Adrenal gland (tissue), 12 donors: Measurements from ENCODE around the gene BPIFB2. TPM values are rescaled to one million over a fixed set of nuclear protein-coding genes. Genes with fewer than 3 reads are reported as not detected.

Experiments used
- DNase-seq, 7 donors: peaks; one replicate each; pipeline ENCODE4 v3.0.0-alpha.2; 2019 to 2020
- H3K27ac ChIP-seq, 5 donors: fragments of 200-600 bp; sonication (generic) in 4 of 5; 1 replicate in 3 of 5; 2 replicates in 2 of 5; pipeline versions ENCODE4 v1.5.1 to v1.8.0; 2016 to 2020; ENCODE audit warnings: mild to moderate bottlenecking in 1 of 5
- H3K27me3 ChIP-seq: fragments of 200-600 bp; 2 replicates; pipeline ENCODE4 v1.8.0; 2021
- H3K36me3 ChIP-seq, 2 donors: fragments of 200-600 bp; replicated peaks in 1 of 2; 1 replicate in 1 of 2; 2 replicates in 1 of 2; pipeline versions ENCODE4 v1.5.1 to v1.8.0; 2018 to 2022
- H3K4me1 ChIP-seq, 2 donors: fragments of 200-600 bp; replicated peaks in 1 of 2; 1 replicate in 1 of 2; 2 replicates in 1 of 2; pipeline versions ENCODE4 v1.5.1 to v1.8.0; 2018 to 2021
- H3K4me3 ChIP-seq, 4 donors: fragments of 200-600 bp; sonication (generic) in 3 of 4; one replicate each; pipeline ENCODE4 v1.5.1; 2016 to 2018
- H3K9me3 ChIP-seq, 3 donors: fragments of 200-600 bp; sonication (generic) in 1 of 3; replicated peaks in 1 of 3; 1 replicate in 2 of 3; 2 replicates in 1 of 3; pipeline versions ENCODE4 v1.5.1 to v1.8.0; 2016 to 2021
- CTCF ChIP-seq, 6 experiments: fragments of 450-650 bp in 4 of 6; fragments of 200-600 bp in 2 of 6; sonication (generic) in 1 of 6; IDR thresholded peaks; 1 replicate in 5 of 6; 2 replicates in 1 of 6; pipeline versions ENCODE4 v1.5.1 to v1.8.0; 2016 to 2021; ENCODE audit warnings: antibody characterized with exemption in 6 of 6, mild to moderate bottlenecking in 2 of 6, moderate library complexity in 1 of 6
- POLR2A ChIP-seq, 2 donors: fragments of 450-650 bp; IDR thresholded peaks; one replicate each; pipeline ENCODE4 v1.6.1; 2017; ENCODE audit warnings: antibody characterized with exemption in 2 of 2, mild to moderate bottlenecking in 2 of 2, moderate library complexity in 1 of 2
- WGBS, 4 donors: extraction: QIAGEN DNeasy Blood & Tissue Kit in 2 of 4; methylation state at CpG; one replicate each; pipeline versions ENCODE4 v1.1.5 to v1.1.7; 2013 to 2017; 5-methylcytosine and 5-hydroxymethylcytosine counted together
- intact Hi-C, 2 donors: fragments of 100-400 bp; cut with DNase I; formaldehyde crosslinking; loops; one replicate each; pipeline versions ENCODE4 v1.14.1 to v1.15.0; 2022 to 2023
- polyA plus RNA-seq, 3 donors: library from polyadenylated mRNA; stranded (reverse); fragments of 200-250 nt in 2 of 3; fragments of 350-450 nt in 1 of 3; fragmentation: Illumina TruSeq in 1 of 3; extraction: RNeasy Lipid Tissue Mini Kit (QIAGEN cat#74804) in 1 of 3; gene quantifications; one replicate each; pipeline ENCODE4 v1.2.3, GENCODE V29; 2013 to 2014
- total RNA-seq, 9 donors: library from RNA; depleted of rRNA in 4 of 9; stranded (reverse); fragments of >200 nt in 4 of 9; fragments of 120-200 nt in 1 of 9; fragmentation: NEBNext Ultra II Directional in 1 of 9; extraction: Animal tissue kit (Norgen Biotek cat#: 25700) in 1 of 9; gene quantifications; one replicate each; pipeline versions ENCODE4 v1.1.0 to v1.2.4, GENCODE V29; 2013 to 2023
- donor health status: healthy with polysubstance abuse.
- donor health status: Bipolar disorder and iron deficiency.
- donor health status: DM: yes; HTN: yes; CAD: no.
- donor health status: DM: no; HTN: no; CAD: no.
- donor health status: DM: no; HTN: no; CAD: no.
- donor health status: DM: yes; HTN: yes; CAD: no.

Gene BPIFB2
- total and polyA plus RNA-seq, 12 donors = 0.15 TPM; not detected in 11

GRCh38 chr20:33062105-33062824 is 54.8 kb downstream of the BPIFB2 start:
- intact Hi-C loops = no loop called here
- 56 to 68% (median 64%) methylated on average over 7 to 9 of the region's 9 CpGs for WGBS, 4 donors

GRCh38 chr20:33062825-33063149 is 55.3 kb downstream of the BPIFB2 start:
- Histone ChIP-seq H3K4me3 (no peak overlapping the region), H3K36me3 (no peaks in the 10 kb centered on the region), H3K9me3 (no peaks in the 10 kb centered on the region), H3K4me1 (no peaks in the 10 kb centered on the region), H3K27ac (no peak overlapping the region), H3K27me3 (no peaks in the 10 kb centered on the region)
- TF ChIP-seq CTCF (IDR thresholded peaks at IDR 0.05) (no peak), POLR2A (IDR thresholded peaks at IDR 0.05) (no peak)
- DNase-seq = no peak
- intact Hi-C loops = no loop called here
- 74 to 86% methylated on average over 1 of the region's 1 CpG; no CpG with 5 or more reads in 2 of the 4 donors for WGBS, 4 donors

More at GRCh38 chr20:33062105-33062824, 54.8 kb downstream of the BPIFB2 start:
- TF ChIP-seq POLR2A (IDR thresholded peaks at IDR 0.05) = no peak
- TF ChIP-seq CTCF (IDR thresholded peaks at IDR 0.05) = no peak
- Histone ChIP-seq H3K36me3 (no peaks in the 10 kb centered on the region), H3K27me3 (no peaks in the 10 kb centered on the region), H3K9me3 (no peaks in the 10 kb centered on the region), H3K4me3 (no peak overlapping the region), H3K27ac (no peak overlapping the region), H3K4me1 (no peaks in the 10 kb centered on the region)
- DNase-seq = no peak

GRCh38 chr20:33063271-33063670 is 55.8 kb downstream of the BPIFB2 start:
- Histone ChIP-seq H3K9me3 (no peaks in the 10 kb centered on the region), H3K36me3 (no peaks in the 10 kb centered on the region), H3K27me3 (no peaks in the 10 kb centered on the region), H3K27ac (no peak overlapping the region), H3K4me3 (no peak overlapping the region), H3K4me1 (no peaks in the 10 kb centered on the region)
- no peak for DNase-seq
- no peak for TF ChIP-seq POLR2A (IDR thresholded peaks at IDR 0.05)
- TF ChIP-seq CTCF (IDR thresholded peaks at IDR 0.05) = no peak
- WGBS, 4 donors = 88 to 98% (median 90%) methylated on average over 4 to 6 of the region's 6 CpGs
- intact Hi-C loops = no loop called here

GRCh38 chr20:33064572-33065287 is 57.2 kb downstream of the BPIFB2 start:
- no peak for TF ChIP-seq POLR2A (IDR thresholded peaks at IDR 0.05)
- no peak for TF ChIP-seq CTCF (IDR thresholded peaks at IDR 0.05)
- DNase-seq = no peak
- intact Hi-C loops = no loop called here

More at GRCh38 chr20:33064572-33065287, 57.2 kb downstream of the BPIFB2 start:
- no peak overlapping the region for H3K27ac ChIP-seq
- WGBS, 4 donors = 82 to 95% (median 93%) methylated on average over 9 to 11 of the region's 11 CpGs
- no peaks in the 10 kb centered on the region for H3K27me3 ChIP-seq
- H3K4me1 ChIP-seq = no peaks in the 10 kb centered on the region
- H3K36me3 ChIP-seq = no peaks in the 10 kb centered on the region
- H3K4me3 ChIP-seq = no peak overlapping the region
- no peaks in the 10 kb centered on the region for H3K9me3 ChIP-seq
